Stimulated activated CD8-positive, alpha-beta memory T cell treated with anti-CD3 and anti-CD28 coated beads, Interleukin-2, amount 100 ng/mL, for 1 hour (primary cell): ENCODE data around the gene BABAM2.

ENCODE experiments used
- DNase-seq, 2 donors: peaks; one replicate each; pipeline ENCODE4 v3.0.0-alpha.2; 2020; ENCODE audit warnings: low read depth in 2 of 2

BABAM2 gene

DNA sequence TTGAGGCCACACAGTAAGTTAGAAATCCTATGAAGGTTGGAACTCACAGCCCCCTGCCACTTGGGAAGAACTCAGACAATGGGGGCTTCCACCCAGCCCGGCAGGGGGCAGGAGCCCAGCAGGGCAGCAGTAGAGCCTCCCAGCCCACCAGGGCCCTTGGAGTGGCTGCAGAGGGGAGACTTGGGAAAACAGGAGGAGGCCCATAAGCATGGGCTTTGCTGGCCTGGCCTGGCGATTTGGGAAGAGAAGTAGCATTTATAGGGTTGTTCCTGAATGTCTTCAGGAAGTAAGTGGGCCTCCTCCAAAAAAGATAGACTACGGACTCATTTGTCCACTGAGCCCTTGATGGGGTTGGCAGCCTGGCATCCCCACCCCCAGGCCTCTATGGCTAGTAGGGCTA is 484.7 kb downstream of the BABAM2 start:
- DNase-seq, result no peak

DNA sequence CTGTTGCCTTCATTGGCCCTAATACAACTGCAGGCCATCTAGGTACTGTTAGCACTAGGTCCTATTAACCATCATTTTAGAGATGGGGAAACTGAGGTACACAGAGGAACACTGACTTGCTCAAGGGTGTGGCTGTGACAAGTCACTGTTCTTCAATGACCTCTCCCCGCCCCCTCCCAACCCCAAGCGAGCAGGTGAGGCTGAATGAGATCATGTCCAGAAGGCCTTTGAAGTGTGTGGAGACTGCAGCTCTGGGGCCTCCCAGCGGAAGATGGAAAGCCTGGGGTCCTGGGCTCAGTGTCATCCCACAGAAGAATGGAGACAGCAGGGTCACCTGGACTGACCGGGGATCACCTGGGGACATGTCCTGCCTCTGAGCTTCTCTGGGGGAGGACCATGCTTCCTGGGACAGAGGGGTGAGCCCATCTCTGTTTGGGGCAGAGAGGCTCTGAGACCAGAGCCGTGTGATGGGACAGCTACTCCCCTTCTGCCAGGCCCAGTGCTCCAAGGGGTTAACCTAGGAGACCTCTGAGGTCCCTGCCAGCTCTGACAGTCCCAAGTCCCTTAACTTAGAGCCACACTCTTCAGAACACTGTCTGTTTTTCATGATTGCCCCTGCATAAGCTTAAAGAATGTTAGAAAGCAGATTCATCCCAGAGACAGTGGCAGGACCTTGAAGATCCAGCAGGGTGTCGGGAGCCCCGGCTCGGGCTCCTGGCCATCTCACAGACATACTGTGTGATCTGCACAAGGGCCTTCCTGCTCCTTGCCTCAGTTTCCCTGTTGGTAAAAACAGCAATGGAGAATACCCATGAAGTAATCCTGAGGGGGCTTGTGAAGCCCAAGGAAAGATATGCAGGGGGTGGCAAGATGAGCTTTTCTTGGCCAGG is 485.5 kb downstream of the BABAM2 start:
- DNase-seq, result no peak

DNA sequence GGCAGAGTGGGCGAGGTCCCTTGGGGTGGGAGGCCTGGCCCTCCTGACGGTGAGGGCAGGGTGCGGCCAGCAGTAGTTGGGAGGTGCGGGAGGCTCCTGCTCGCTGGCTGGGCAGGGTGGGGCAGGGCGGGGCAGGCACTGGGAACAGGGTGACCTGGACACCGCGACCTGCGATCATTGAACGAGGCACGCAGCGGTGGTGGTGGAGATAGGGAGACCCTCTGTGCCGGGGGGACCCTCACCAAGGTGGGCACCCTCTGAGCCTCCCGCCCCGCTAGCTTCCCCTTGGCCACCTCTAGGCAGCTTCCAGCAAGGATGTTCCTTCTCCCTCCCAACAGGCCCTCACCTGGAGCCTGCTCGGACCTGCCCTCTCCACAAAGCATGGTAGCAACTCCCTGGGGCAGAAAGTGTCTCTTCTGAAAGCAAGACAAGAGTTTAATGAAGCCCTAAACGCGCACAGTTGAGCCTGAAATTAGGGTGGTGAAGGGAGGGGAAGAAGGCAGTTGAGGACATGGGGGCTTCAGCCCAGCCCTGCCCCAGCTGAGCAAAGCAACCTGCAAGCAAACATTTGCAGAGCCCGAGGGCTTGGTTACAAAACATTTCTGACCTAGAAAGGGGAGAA is 486.8 kb downstream of the BABAM2 start:
- DNase-seq, result no peak

- DNase-seq, result no peak
These were observed 487.6 kb downstream of the BABAM2 start for GRCh38 chr2:28377984-28378678.

GRCh38 chr2:28378679-28379584 is 488.4 kb downstream of the BABAM2 start:
- no peak for DNase-seq

GRCh38 chr2:28380219-28380618 is 489.7 kb downstream of the BABAM2 start:
- no peak for DNase-seq

- DNase-seq, result no peak
These were observed 491.0 kb downstream of the BABAM2 start for GRCh38 chr2:28381225-28382180.

DNA sequence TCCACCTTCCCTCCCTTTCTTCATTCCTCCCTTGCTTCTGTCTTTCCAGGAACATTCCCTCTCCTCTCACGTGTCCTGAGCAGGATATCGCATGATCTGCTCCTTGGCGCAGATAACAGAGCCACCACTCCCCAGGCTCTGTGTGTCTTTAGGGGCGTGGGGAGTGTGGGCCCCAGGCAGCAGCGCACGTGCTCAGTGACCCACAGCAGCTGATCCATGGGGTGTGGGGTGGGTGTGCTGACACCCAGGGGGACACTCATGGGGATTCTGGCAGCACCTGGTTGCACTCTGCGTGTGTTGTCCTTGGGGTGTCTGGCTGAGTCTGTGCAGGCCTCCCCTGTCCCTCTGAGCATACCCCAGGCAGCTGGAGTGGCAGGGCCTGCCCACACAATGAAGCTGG is 492.2 kb downstream of the BABAM2 start:
- DNase-seq, result no peak

DNA sequence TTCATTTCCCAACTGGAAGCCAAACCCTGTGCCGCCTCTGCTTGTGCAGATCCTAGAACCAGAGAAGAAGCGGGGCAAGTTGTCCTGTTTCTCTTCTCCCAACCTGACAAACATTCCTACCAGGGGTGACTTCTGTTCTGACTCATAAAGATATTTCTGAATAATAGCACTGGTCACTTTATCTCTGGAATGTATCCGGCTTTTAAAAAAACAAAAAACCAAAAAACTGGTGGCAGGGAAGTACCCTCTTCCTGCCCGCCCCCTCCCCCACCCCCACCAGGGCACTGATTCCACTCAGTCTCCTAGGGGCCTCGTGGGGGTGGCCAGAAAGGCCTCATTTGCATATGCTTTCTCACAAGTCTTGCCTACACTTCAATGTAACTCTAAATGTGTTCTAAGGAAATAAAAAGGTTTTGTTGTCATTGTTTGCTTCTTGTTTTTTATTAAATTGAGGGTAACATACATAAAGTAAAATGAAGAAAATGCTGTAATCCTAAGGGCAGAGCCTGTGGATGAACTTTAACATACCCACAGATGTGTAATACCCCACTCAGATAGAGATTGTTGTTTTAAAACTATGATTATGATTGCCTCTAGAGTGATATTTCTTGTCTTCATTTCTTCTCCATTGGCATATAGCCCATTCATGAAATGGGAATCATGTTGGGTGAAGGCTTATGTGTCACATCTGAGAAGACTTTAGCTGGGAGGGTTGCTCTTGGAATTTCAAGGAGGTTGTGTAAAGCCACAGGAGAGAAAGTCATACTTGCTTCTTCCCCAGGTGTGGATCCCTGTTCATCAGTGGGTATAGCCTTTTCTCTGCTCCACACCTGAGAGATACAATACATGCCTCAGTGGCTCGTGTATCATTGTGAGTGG is 496.8 kb downstream of the BABAM2 start:
- DNase-seq, result no peak
